OCI-LY1 (cell line): ENCODE data around the gene AHCYL1.

Experiments used
- H2AFZ ChIP-seq: fragments of 200-600 bp; sonication (generic), shearing (Covaris generic); 2 replicates; pipeline ENCODE4 v1.6.0; 2014; ENCODE audit warnings: antibody characterized with exemption, mild to moderate bottlenecking, low read length
- H3F3A ChIP-seq: fragments of 200-600 bp; sonication (generic), shearing (Covaris generic); 2 replicates; pipeline ENCODE4 v1.6.0; 2014; ENCODE audit warnings: mild to moderate bottlenecking, antibody characterized with exemption, low read length, moderate library complexity; ENCODE audit not compliant: insufficient read depth
- H3K27ac ChIP-seq: fragments of 200-600 bp; sonication (generic); 2 replicates; pipeline ENCODE4 v1.5.1; 2014; ENCODE audit warnings: low read length, mixed run types, mild to moderate bottlenecking, low read depth; ENCODE audit not compliant: poor library complexity, severe bottlenecking
- H3K27me3 ChIP-seq: fragments of 200-600 bp; sonication (generic); 2 replicates; pipeline ENCODE4 v1.6.0; 2014; ENCODE audit warnings: antibody characterized with exemption, mild to moderate bottlenecking, low read length, moderate library complexity; ENCODE audit not compliant: insufficient read depth
- H3K36me3 ChIP-seq: fragments of 200-600 bp; sonication (generic); 2 replicates; pipeline ENCODE4 v1.6.1; 2014; ENCODE audit warnings: mild to moderate bottlenecking, antibody characterized with exemption, low read length, moderate library complexity, mixed read lengths; ENCODE audit not compliant: insufficient read depth
- H3K4me1 ChIP-seq: fragments of 200-600 bp; sonication (generic); 2 replicates; pipeline ENCODE4 v1.5.1; 2014; ENCODE audit warnings: mild to moderate bottlenecking, low read length, moderate library complexity; ENCODE audit not compliant: insufficient read depth, severe bottlenecking
- H3K4me2 ChIP-seq: fragments of 200-600 bp; sonication (generic), shearing (Covaris generic); 2 replicates; pipeline ENCODE4 v1.6.1; 2014; ENCODE audit warnings: low read length
- H3K4me3 ChIP-seq: fragments of 200-600 bp; sonication (generic); 2 replicates; pipeline ENCODE4 v1.5.1; 2014; ENCODE audit warnings: low read length, low read depth, mild to moderate bottlenecking, mixed read lengths; ENCODE audit not compliant: poor library complexity, severe bottlenecking
- H3K79me2 ChIP-seq: fragments of 200-600 bp; shearing (Covaris generic); 2 replicates; pipeline ENCODE4 v1.6.1; 2016; ENCODE audit warnings: mixed run types, low read length, mixed read lengths; ENCODE audit not compliant: insufficient read depth
- H3K9ac ChIP-seq: fragments of 200-600 bp; sonication (generic), shearing (Covaris generic); 2 replicates; pipeline ENCODE4 v1.6.1; 2014; ENCODE audit warnings: mild to moderate bottlenecking, low read length, mixed read lengths
- H3K9me2 ChIP-seq: fragments of 200-600 bp; sonication (generic), shearing (Covaris generic); 2 replicates; pipeline ENCODE4 v1.6.1; 2014; ENCODE audit warnings: low read depth, mild to moderate bottlenecking, low read length, mixed read lengths
- H3K9me3 ChIP-seq: fragments of 200-600 bp; shearing (Covaris generic); 2 replicates; pipeline ENCODE4 v1.6.1; 2014; ENCODE audit warnings: low read length, mixed read lengths
- H4K20me1 ChIP-seq: fragments of 200-600 bp; sonication (generic), shearing (Covaris generic); 2 replicates; pipeline ENCODE4 v1.6.0; 2016; ENCODE audit warnings: mild to moderate bottlenecking, low read length; ENCODE audit not compliant: insufficient read depth
- CTCF ChIP-seq: fragments of 200-600 bp; sonication (generic), shearing (Covaris generic); IDR thresholded peaks from 2 replicates; pipeline ENCODE4 v1.5.1; 2017; ENCODE audit warnings: mild to moderate bottlenecking, antibody characterized with exemption, low read length, moderate library complexity, mixed read lengths
- EZH2 ChIP-seq: fragments of 200-600 bp; sonication (generic), shearing (Covaris generic); IDR thresholded peaks from 2 replicates; pipeline ENCODE4 v1.8.0; 2017; ENCODE audit warnings: borderline replicate concordance, mixed run types, mild to moderate bottlenecking, antibody characterized with exemption, low read length, moderate library complexity, mixed read lengths

AHCYL1 gene

DNA sequence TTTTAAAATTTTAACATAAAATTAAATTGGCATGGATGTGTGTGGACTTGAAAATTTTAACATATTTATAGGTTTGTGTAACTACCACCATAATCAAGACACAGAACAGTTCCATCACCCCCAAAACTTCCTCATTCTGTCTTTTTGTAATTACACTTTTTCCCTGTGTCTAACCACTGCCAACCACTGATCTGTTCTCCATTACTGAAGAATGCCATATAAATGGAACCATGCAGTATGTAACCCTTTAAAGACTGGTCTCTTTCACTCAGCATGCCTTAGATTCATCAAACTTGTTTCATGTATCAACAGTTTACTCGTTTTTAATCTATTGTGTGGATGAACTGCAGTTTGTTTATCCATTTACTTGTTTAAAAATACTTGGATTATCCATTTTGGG lies 13.0 kb upstream of the AHCYL1 start:
- Histone ChIP-seq H3K79me2 (no peaks in the 10 kb centered on the region), H3K9ac (no peak overlapping the region), H3K4me2 (no peak overlapping the region), H3K4me1 (no peaks in the 10 kb centered on the region), H3K27ac (no peak overlapping the region), H3F3A (no peaks in the 10 kb centered on the region), H3K4me3 (no peak overlapping the region), H3K9me2 (no peaks in the 10 kb centered on the region), H2AFZ (no peak overlapping the region), H4K20me1 (no peaks in the 10 kb centered on the region), H3K9me3 (no peaks in the 10 kb centered on the region), H3K36me3 (no peaks in the 10 kb centered on the region), H3K27me3 (0 out of 2 replicates have a peak, but pooled peaks cover 4% of the 10 kb centered on the region)
- TF ChIP-seq CTCF: no peak
- no peak for TF ChIP-seq EZH2

- no peak overlapping the region for H3K9ac ChIP-seq
- TF ChIP-seq EZH2: no peak
- no peak for TF ChIP-seq CTCF
- H3K9me2 ChIP-seq: no peaks in the 10 kb centered on the region
- H3K27me3 ChIP-seq: peaks cover 13% of the 10 kb centered on the region; the same call in 1 of the 2 replicates
- no peak overlapping the region for H3K4me3 ChIP-seq
- no peak overlapping the region for H3K4me2 ChIP-seq
- H3F3A ChIP-seq: no peaks in the 10 kb centered on the region
- no peaks in the 10 kb centered on the region for H4K20me1 ChIP-seq
- no peak overlapping the region for H2AFZ ChIP-seq
- no peak overlapping the region for H3K27ac ChIP-seq
- H3K4me1 ChIP-seq: no peaks in the 10 kb centered on the region
- H3K36me3 ChIP-seq: no peaks in the 10 kb centered on the region
- no peaks in the 10 kb centered on the region for H3K9me3 ChIP-seq
- no peaks in the 10 kb centered on the region for H3K79me2 ChIP-seq
Measured at GRCh38 chr1:109974191-109974590, 10.4 kb upstream of the AHCYL1 start.

DNA sequence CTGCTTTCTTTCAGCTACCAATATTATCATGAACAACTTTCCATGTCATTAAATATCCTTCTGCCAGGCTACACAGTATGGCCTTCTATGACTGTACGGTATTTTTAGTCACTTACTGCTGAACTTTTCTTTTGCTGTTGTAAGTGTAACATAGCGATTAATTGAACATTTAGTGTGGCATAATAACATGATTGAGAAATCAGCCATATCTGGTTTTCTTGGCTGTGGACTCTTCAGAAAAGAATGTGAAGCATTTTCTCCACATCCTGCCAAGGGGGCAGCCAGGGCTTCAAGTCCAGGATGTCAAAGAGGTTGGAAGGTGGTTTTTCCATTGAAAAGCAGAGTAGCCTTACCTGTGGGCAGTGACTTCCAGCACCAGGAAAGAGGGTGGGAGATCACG lies 8.8 kb upstream of the AHCYL1 start:
- no peaks in the 10 kb centered on the region for H3F3A ChIP-seq
- no peaks in the 10 kb centered on the region for H3K4me1 ChIP-seq
- H2AFZ ChIP-seq: no peak overlapping the region
- H3K36me3 ChIP-seq: no peaks in the 10 kb centered on the region
- H3K27me3 ChIP-seq: peaks cover 9% of the 10 kb centered on the region; the same call in 1 of the 2 replicates
- H3K4me2 ChIP-seq: no peak overlapping the region
- no peaks in the 10 kb centered on the region for H3K9me3 ChIP-seq
- no peaks in the 10 kb centered on the region for H3K9me2 ChIP-seq
- no peak overlapping the region for H3K27ac ChIP-seq
- TF ChIP-seq CTCF (no peak), EZH2 (no peak)
- no peaks in the 10 kb centered on the region for H4K20me1 ChIP-seq
- H3K79me2 ChIP-seq: no peaks in the 10 kb centered on the region
- no peak overlapping the region for H3K4me3 ChIP-seq
- H3K9ac ChIP-seq: no peak overlapping the region
